Keratinocyte (primary cell): Measurements from ENCODE around the gene FRYL. TPM values are rescaled to one million over a fixed set of nuclear protein-coding genes. Genes with fewer than 3 reads are reported as not detected.

ENCODE experiments used
- DNase-seq: peaks from one replicate; pipeline ENCODE4 v3.0.0-alpha.2; 2011; ENCODE audit warnings: low read depth, missing footprints, low spot score
- FAIRE-seq: peaks from 2 replicates; lab custom pipeline; 2011; peaks lifted over from hg19 to GRCh38; lab: Jason Lieb, UNC
- H2AFZ ChIP-seq: 2 replicates; pipeline ENCODE4 v1.6.0; 2012; ENCODE audit warnings: low read length, control low read depth, inconsistent platforms; ENCODE audit not compliant: control insufficient read depth
- H3K27ac ChIP-seq: 2 replicates; pipeline ENCODE4 v1.5.1; 2011; ENCODE audit warnings: low read length; ENCODE audit not compliant: control insufficient read depth, insufficient read depth
- H3K27me3 ChIP-seq: 3 replicates; pipeline ENCODE4 v1.6.0; 2011; ENCODE audit warnings: low read length; ENCODE audit not compliant: control insufficient read depth, insufficient read depth; ENCODE audit errors: extremely low read depth
- H3K36me3 ChIP-seq, 2 experiments: 2 replicates in 1 of 2; 3 replicates in 1 of 2; pipeline ENCODE4 v1.5.1; 2011; ENCODE audit warnings: low read length in 2 of 2, mild to moderate bottlenecking in 1 of 2; ENCODE audit not compliant: control insufficient read depth in 2 of 2, insufficient read depth in 2 of 2; ENCODE audit errors: extremely low read depth in 1 of 2
- H3K4me1 ChIP-seq: 3 replicates; pipeline ENCODE4 v1.5.1; 2011; ENCODE audit warnings: low read length; ENCODE audit not compliant: control insufficient read depth, insufficient read depth; ENCODE audit errors: extremely low read depth
- H3K4me2 ChIP-seq: 3 replicates; pipeline ENCODE4 v1.6.0; 2011; ENCODE audit warnings: low read depth, low read length; ENCODE audit not compliant: control insufficient read depth, insufficient read depth; ENCODE audit errors: extremely low read depth
- H3K4me3 ChIP-seq, 3 experiments: fragments of 200-600 bp in 1 of 3; sonication (generic) in 1 of 3; 2 replicates in 2 of 3; 3 replicates in 1 of 3; pipeline ENCODE4 v1.5.1; 2011 to 2016; ENCODE audit warnings: low read length in 3 of 3, mild to moderate bottlenecking in 3 of 3, control low read depth in 2 of 3, inconsistent platforms in 1 of 3, low read depth in 1 of 3, mixed read lengths in 1 of 3, mixed run types in 1 of 3, moderate library complexity in 1 of 3; ENCODE audit not compliant: control insufficient read depth in 2 of 3, insufficient read depth in 2 of 3; ENCODE audit errors: extremely low read depth in 1 of 3
- H3K79me2 ChIP-seq: 2 replicates; pipeline ENCODE4 v1.6.0; 2012; ENCODE audit warnings: low read length; ENCODE audit not compliant: control insufficient read depth, insufficient read depth
- H3K9ac ChIP-seq: 3 replicates; pipeline ENCODE4 v1.6.0; 2011; ENCODE audit warnings: low read length; ENCODE audit not compliant: control insufficient read depth, insufficient read depth; ENCODE audit errors: extremely low read depth
- H3K9me1 ChIP-seq: 3 replicates; pipeline ENCODE4 v1.6.0; 2011; ENCODE audit warnings: low read length; ENCODE audit not compliant: control insufficient read depth, insufficient read depth; ENCODE audit errors: extremely low read depth
- H3K9me3 ChIP-seq: 2 replicates; pipeline ENCODE4 v1.5.1; 2012; ENCODE audit warnings: low read depth, low read length; ENCODE audit not compliant: control insufficient read depth
- H4K20me1 ChIP-seq: 3 replicates; pipeline ENCODE4 v1.6.0; 2011; ENCODE audit warnings: low read length; ENCODE audit not compliant: control insufficient read depth, insufficient read depth; ENCODE audit errors: extremely low read depth
- CTCF ChIP-seq, 3 experiments: IDR thresholded peaks in 1 of 3; conservative IDR thresholded peaks in 1 of 3; optimal IDR thresholded peaks in 1 of 3; 2 replicates in 2 of 3; 3 replicates in 1 of 3; pipeline versions ENCODE3 to v1.5.1; 2011; ENCODE audit warnings: low read length in 3 of 3, mild to moderate bottlenecking in 3 of 3, moderate library complexity in 2 of 3, control low read depth in 1 of 3, inconsistent platforms in 1 of 3; ENCODE audit not compliant: insufficient read depth in 2 of 3; ENCODE audit errors: extremely low read depth in 1 of 3
- EZH2 ChIP-seq: IDR thresholded peaks from one replicate; pipeline ENCODE4 v1.6.1; 2012; ENCODE audit warnings: inconsistent platforms, mild to moderate bottlenecking, low read length, moderate library complexity
- dilution Hi-C: fragments of 300-500 bp; cut with MboI; formaldehyde crosslinking; loops from one replicate; pipeline ENCODE4 v1.7.0; 2020; ENCODE audit warnings: low sequenced_read_pairs; ENCODE audit not compliant: extremely low pct_ligation_motif_present
- polyA plus RNA-seq, 5 experiments: library from polyadenylated mRNA; depleted of rRNA in 3 of 5; stranded (reverse) in 3 of 5; stranded (forward) in 1 of 5; unstranded in 1 of 5; fragments of >200 nt; gene quantifications; 1 replicate in 1 of 5; 2 replicates in 3 of 5; 3 replicates in 1 of 5; pipeline versions ENCODE4 v1.2.1 to v1.2.3, GENCODE V29; 2011 to 2012; ENCODE audit warnings: missing spikeins in 2 of 5, low read depth in 1 of 5, low replicate concordance in 1 of 5

FRYL gene
- polyA plus RNA-seq, 1 donor (not counting 4 experiments of a cell fraction or from before 2014, with no cell fraction given): 40.4 TPM

DNA sequence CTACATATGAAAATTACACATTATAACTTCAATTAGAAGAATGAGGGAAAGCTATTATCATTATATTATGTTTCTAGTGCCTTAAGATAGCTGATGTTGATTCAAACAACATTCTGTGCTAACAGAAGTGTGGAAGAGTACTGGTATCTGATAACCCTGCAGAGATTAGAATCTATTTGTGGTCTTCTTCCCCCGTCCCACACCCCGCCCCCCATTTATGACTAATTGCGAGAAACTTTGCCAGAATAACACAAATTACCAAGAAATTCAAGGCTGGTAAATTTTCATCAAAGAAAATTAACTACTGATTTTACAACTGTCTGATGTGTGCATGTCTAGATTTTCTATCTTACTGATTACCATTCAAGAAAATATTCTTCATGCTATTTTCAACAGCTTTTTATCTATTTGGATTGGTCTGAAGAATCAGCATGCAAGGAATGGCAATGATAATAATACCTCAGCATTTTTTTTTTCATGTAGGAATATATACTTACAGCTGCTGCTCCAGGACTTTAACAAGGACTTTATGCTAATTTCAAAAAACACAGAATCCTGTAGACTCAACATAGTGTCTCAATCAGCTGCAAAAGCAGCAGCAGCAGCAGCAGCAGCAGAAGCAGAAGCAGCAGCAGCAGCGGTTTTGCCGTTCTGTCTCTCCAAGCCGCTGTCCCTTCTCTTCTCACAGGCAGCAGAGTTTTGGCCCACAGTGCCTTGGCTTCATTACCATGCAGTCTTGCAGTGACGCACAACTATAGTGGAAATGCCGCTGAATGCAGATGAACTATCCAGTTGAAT lies 126.7 kb downstream of the FRYL start:
- Histone ChIP-seq H4K20me1 (peaks cover 13% of the 10 kb centered on the region), H3K27ac (no peak overlapping the region), H3K9me3 (no peaks in the 10 kb centered on the region), H2AFZ (no peak overlapping the region), H3K4me3 (no peak overlapping the region), H3K79me2 (peaks cover 48% of the 10 kb centered on the region), H3K9me1 (no peaks in the 10 kb centered on the region), H3K27me3 (no peaks in the 10 kb centered on the region), H3K9ac (no peak overlapping the region), H3K36me3 (peaks cover 4 to 7% of the 10 kb centered on the region in 2 experiments), H3K4me1 (peaks cover 22% of the 10 kb centered on the region), H3K4me2 (peak overlapping the region; percentile 39)
- FAIRE-seq (peak; percentile 67), DNase-seq (no peak)
- TF ChIP-seq EZH2 (no peak), CTCF (optimal IDR thresholded peaks at IDR 0.05 in 1 of 3, IDR thresholded peaks at IDR 0.05 in 1 of 3, conservative IDR thresholded peaks at IDR 0.05 in 1 of 3; ENCODE audit: extremely low read depth in 1 of 3, insufficient read depth in 2 of 3, low read length in 3 of 3) (no peak)
- dilution Hi-C loops: no loop called here

DNA sequence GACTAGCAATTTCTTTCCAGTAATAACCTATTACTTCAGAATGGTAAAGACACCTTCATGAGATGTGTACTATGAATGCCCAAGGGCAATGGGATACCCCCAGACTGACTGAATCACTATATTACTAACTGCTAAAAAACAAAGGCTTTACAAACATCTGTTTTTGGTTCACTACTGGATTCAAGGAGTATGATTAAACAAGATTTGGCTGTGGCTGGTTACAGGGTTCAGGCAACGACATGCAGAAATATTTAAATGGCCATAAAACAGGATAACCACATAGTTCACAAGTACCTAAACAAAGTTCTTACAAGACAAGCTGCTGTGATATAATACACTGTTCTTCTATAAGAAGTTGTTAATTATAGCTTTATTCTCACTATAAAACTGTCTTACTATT lies 128.2 kb downstream of the FRYL start:
- Histone ChIP-seq H3K9ac (no peak overlapping the region), H3K4me3 (no peak overlapping the region), H3K36me3 (peaks cover 4 to 7% of the 10 kb centered on the region in 2 experiments), H3K9me3 (no peaks in the 10 kb centered on the region), H3K4me1 (peaks cover 22% of the 10 kb centered on the region), H2AFZ (no peak overlapping the region), H3K27ac (peak overlapping the region; percentile 55), H3K9me1 (no peaks in the 10 kb centered on the region), H3K79me2 (peaks cover 50% of the 10 kb centered on the region), H3K4me2 (peak overlapping the region; percentile 44), H4K20me1 (peaks cover 13% of the 10 kb centered on the region), H3K27me3 (no peaks in the 10 kb centered on the region)
- FAIRE-seq (peak; percentile 93), DNase-seq (peak; percentile 62)
- TF ChIP-seq EZH2 (no peak), CTCF (optimal IDR thresholded peaks at IDR 0.05 in 1 of 3, IDR thresholded peaks at IDR 0.05 in 1 of 3, conservative IDR thresholded peaks at IDR 0.05 in 1 of 3; ENCODE audit: extremely low read depth in 1 of 3, insufficient read depth in 2 of 3, low read length in 3 of 3) (no peak)
- dilution Hi-C loops: no loop called here
